HG02763 (cell line): ENCODE data around the gene C1orf105.
"Not testable (repeated sequence)": the region's sequence is repeated elsewhere in the genome, so short reads cannot be mapped to it uniquely, and the experiment has no call there.

ENCODE experiments used
- ATAC-seq: cut with Tn5 transposase; IDR thresholded peaks from one replicate; pipeline ENCODE4 v1.9.1; 2021; ENCODE audit warnings: mild to moderate bottlenecking, moderate library complexity; ENCODE audit not compliant: unreplicated experiment

Gene C1orf105

DNA sequence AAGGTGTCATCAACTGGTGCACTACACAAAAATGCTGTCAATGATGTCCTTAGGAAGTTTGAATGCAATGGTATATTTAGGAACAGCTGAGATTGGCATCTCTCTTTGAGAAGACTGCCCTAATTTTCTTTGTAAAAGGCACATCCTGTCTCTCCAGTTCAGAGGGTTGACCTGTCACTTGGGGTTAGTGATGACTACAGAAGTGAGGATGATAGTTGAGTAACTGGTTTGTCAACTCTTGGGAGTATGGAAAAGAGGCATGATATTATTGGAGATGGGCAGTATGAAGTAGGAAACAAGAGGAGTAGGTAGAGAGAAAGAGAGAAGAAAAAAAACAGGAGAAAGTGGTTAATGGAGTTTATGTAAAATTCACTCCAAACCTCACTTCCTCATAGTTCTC is 63.8 kb downstream of the C1orf105 start:
- no peak for ATAC-seq

DNA sequence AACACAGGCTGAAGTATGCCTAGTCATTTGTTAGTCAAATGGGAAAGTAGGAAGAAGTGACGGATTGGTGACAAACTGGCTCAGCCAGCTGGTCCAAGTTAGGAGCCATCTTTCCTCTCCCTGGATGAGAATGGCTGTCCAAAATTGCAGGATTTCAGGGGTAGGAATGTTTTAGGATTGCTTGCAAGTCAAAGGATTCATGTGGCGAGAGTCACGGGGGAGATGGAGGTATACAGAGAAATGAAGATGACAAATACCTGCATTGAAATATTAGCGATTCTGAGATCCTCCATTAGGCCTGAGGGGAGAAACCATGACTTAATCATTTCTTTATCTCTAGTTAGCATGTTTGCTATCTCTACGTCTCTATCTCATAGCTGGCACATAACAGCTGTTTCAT is 65.1 kb downstream of the C1orf105 start:
- no peak for ATAC-seq

DNA sequence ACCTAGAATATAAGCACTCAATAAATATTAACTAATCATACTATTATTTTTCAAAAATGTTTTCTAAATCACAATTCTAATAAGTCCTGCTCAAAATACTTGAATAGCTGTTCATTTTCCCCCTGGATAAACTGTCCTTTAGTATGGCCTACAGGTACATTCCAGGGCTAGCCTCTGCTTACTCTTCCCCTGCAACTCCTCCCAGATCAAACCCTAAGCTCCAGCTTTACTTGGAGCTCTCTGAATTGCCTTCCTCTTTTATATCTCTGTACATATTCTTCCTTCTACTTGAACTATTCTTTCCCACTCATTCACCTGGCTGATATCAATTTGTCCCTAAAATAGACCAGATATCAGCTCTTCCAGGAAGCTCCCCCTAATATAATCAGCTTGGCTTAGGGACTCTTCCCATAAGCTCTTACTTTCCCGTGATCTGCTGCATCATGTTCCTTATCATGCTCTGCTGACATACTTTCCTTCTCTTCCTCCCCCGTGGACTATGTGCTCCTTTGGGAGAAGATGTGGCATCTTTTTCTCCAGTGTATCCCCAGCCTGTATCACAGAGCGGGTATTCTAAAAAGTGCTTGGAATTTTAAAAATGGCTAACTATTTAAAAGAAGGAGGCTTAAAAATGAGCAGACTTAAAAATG is 66.4 kb downstream of the C1orf105 start:
- no peak for ATAC-seq

GRCh38 chr1:172487550-172487949 is 67.1 kb downstream of the C1orf105 start:
- no peak for ATAC-seq

- ATAC-seq = no peak
Measured at GRCh38 chr1:172488393-172488792, 67.9 kb downstream of the C1orf105 start.

GRCh38 chr1:172489847-172490246 is 69.4 kb downstream of the C1orf105 start:
- ATAC-seq = no peak

DNA sequence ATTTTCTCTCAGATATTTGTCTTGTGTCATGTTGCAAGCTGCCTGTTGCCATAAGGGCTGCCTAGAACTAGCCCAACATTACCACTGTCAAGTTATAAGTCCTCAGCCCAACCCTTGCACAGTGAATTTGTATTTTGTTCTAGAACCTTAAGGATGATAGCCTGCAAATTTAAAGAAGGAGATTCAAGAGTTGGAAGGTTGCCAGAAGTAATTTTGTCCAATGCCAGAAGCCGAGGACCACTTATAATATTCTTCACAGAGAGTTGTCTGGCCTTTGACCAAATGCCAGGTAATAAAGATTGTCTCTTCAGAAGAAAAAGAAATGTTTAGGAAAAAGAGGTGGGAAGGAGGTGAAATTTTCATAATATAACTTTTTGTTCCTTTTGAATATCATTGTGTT is 71.9 kb downstream of the C1orf105 start:
- no peak for ATAC-seq

DNA sequence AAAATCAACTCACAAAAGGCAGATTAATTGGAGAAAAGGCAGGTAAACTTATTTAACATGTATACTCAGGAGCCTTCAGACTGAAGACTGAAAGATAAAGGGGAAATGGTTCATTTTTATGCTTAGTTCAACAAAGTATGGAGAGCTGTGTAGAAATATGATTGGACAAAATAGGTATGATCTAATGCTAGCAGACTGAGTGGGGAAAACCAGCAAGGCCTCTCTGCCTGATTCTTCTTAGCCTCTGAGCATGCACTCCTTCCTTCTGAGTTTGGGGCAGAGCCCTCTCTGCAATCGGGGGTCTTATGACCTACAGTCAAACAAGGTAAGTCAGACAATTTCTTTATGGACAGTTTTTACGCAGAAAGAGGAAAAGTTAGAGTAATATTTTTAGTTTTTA is 73.7 kb downstream of the C1orf105 start:
- ATAC-seq = no peak

- not testable (repeated sequence) for ATAC-seq
Measured at GRCh38 chr1:172496127-172496526, 75.6 kb downstream of the C1orf105 start.

DNA sequence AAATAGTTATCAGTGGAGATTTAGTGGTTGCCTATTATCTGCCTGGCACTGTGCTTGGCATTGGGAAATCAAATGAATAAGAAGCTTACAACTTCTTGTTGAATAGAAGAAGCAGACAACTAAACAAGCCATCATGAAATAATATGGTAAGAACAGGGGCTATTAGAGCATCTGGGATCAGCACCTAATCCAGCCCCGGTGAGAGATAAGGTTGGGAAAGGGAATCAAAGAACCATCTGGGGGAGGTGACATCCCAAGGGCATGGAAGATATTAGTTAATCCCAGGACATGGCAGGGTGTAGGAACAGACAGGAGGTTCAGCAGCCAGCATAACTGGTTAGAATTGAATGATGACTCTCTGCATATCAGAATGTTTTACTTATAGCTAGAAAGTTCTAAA is 76.2 kb downstream of the C1orf105 start:
- no peak for ATAC-seq

- ATAC-seq = no peak
Measured at GRCh38 chr1:172497230-172497629, 76.7 kb downstream of the C1orf105 start.

DNA sequence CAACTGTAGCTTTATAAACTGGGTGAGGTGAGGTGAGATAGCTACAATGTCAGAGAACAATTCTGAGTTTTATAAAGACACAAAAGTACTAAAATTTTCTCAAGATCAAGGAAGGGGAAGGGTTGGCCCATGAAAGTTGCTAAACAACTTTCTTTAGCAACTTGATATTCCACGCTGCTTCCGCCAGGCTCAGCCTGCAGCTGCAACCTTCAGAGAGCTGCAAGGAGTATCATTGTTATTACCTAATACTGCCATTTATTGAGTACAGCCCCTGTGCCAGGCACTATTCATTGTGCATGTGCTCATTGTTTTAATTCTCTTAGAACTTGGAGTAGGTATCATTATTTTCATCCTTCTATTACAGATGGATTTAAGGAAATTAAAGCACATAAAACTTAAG is 78.4 kb downstream of the C1orf105 start:
- no peak for ATAC-seq

- ATAC-seq = no peak
Measured at GRCh38 chr1:172499636-172500141, 79.2 kb downstream of the C1orf105 start.

DNA sequence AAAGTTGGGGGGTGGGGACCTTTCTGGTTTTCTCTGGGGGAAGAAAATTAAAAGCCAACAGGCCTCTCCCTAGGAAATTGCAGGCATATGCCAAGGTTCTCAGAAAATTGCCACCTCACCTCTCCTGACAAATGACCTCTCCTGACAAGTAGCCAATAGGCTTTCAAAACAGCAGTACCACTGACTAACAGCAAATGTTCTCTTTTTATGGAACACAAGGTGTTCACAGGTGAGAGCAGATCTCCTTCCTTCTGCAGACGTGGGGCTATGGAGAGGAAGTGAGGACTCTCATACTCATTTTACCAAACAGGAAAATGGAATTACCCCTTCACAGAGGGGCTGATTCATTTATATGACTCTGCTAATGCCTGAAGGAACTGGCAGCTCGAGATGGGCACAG is 79.7 kb downstream of the C1orf105 start:
- ATAC-seq = no peak

GRCh38 chr1:172507741-172508140 is 87.3 kb downstream of the C1orf105 start:
- no peak for ATAC-seq

DNA sequence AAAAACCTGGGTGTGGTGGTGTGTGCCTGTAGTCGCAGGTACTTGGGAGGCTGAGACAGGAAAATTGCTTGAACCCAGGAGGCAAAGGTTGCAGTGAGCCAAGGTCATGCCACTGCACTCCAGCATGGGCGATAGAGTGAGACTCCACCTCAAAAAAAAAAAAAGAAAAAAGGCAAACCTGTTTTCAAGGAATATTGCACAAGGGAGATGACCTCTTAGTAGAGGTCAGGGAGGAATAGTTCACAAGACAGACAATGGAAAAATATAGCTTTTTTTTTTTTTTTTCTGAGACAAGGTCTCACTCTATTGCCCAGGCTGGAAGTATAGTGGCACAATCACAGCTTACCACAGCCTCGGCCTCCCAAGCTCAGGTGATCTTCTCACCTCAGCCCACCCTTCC is 90.0 kb downstream of the C1orf105 start:
- no peak for ATAC-seq

GRCh38 chr1:172512591-172512990 is 92.1 kb downstream of the C1orf105 start:
- ATAC-seq = no peak

- no peak for ATAC-seq
Measured at GRCh38 chr1:172513479-172513878, 93.0 kb downstream of the C1orf105 start.

DNA sequence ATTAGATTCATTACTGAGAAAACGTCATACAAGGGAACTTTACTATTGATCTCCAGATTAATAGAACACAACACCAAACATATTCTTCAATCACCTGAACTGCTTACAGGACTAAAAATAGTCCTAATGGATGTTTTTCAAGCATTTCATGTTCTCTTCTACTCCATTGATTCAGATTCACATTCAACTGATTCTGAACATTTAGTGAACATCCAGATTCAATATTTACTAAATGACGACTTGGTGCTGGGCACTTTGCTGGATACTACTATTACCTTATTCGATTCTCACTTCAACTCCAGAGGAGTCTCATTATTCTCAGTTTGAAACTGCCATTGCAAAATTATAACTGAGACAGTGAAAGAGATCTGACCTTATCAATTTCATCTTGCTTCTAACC is 93.6 kb downstream of the C1orf105 start:
- ATAC-seq = no peak

DNA sequence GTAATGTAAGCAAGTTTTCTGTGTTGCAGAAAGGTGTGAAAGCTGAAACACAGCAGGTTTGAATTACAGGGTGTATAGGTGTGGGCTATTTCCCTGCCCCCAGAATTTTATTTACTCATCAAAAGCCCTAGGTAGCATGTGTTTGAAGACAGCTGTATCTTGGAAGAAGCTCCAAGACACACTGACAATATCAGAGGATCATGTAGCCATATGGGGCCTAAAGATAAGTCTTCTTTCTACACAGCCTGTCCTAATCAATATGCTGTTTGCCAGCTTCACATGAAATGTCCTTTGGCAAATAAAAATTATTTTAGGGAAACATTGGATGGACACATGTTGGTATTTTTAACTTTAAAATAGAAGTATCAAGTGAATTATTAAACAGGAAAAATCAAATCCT is 95.0 kb downstream of the C1orf105 start:
- ATAC-seq = no peak

DNA sequence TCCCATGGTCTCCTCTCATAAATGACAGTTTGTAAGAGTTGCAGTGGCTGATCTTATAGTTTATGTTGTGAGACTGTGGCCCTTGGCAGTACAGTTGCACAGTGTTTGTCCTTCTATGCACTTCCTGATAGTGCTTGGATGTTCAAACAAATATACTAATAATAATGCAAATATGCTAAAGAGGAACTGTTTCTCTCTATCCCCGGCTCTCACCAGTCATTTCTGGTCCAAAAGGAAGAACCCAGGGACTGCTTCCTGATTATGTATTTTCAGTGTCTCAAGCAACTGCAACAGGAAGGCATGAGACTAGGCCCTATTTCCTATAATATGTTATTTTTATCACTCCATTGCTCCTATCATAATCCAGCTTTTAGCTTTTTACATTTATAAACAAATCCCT is 95.4 kb downstream of the C1orf105 start:
- ATAC-seq = no peak

DNA sequence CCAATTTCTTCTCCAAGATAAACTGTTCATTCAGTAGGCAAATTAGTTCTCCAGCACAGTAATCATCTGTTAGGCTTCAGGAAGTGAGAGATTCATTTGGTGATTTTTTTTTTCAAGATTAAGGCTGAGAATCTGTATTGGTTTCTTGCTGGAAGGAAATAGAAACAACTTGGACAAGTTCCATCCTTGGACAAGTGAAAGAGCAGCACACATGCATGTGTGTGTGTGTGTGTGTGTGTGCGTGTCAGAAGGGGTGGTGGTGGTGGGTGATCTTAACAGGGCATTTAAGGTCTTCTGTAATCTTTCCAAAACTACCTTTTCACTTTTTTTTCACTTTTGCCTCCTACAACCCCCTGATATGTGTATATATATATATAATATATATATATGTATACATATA is 96.6 kb downstream of the C1orf105 start:
- ATAC-seq = no peak

DNA sequence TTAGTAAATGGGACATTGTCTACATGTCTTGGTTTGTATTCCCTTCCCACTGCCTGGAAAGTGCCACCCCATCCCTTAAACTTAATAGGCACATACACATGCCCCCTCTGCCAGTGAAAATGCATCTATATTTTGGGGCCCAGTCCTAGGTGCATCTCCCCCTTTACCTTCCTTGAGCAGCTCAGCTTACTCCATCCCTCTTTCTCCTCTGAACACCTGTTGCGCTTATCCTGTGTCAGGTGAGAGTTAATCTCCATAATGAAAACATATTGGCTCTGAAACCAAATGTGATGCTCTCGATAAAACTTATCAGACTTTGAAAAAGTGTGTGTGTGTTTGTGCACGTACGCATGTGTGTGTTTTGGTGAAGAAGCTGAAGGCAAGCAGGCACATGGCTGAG is 97.1 kb downstream of the C1orf105 start:
- no peak for ATAC-seq
